Vagina (tissue), 2 donors: ENCODE measurements around the gene CAPZA1. TPM values are rescaled to one million over a fixed set of nuclear protein-coding genes. Genes with fewer than 3 reads are reported as not detected.

Experiments
- DNase-seq, 2 donors: peaks; one replicate each; pipeline ENCODE4 v3.0.0-alpha.2; 2017; ENCODE audit errors: extremely low spot score in 2 of 2
- H3K27ac ChIP-seq: fragments of 200-600 bp; sonication (generic); one replicate; pipeline ENCODE4 v1.5.1; 2019
- H3K27me3 ChIP-seq: fragments of 200-600 bp; sonication (generic); one replicate; pipeline ENCODE4 v1.5.1; 2019
- H3K36me3 ChIP-seq, 2 donors: fragments of 200-600 bp; sonication (generic); one replicate each; pipeline ENCODE4 v1.5.1; 2017 to 2019
- H3K4me1 ChIP-seq: fragments of 200-600 bp; sonication (generic); one replicate; pipeline ENCODE4 v1.5.1; 2019
- H3K4me3 ChIP-seq, 2 donors: fragments of 200-600 bp; sonication (generic); 1 replicate in 1 of 2; 2 replicates in 1 of 2; pipeline ENCODE4 v1.5.1; 2016 to 2019
- H3K9me3 ChIP-seq: fragments of 200-600 bp; sonication (generic); one replicate; pipeline ENCODE4 v1.5.1; 2019
- CTCF ChIP-seq, 3 experiments: fragments of 450-650 bp in 2 of 3; fragments of 200-600 bp in 1 of 3; sonication (generic) in 1 of 3; IDR thresholded peaks; one replicate each; pipeline ENCODE4 v1.5.1; 2017 to 2019; ENCODE audit warnings: antibody characterized with exemption in 3 of 3, mild to moderate bottlenecking in 2 of 3, moderate library complexity in 2 of 3
- POLR2A ChIP-seq, 2 donors: fragments of 450-650 bp; IDR thresholded peaks; one replicate each; pipeline ENCODE4 v1.6.1; 2017; ENCODE audit warnings: antibody characterized with exemption in 2 of 2, mild to moderate bottlenecking in 2 of 2, moderate library complexity in 2 of 2
- POLR2AphosphoS5 ChIP-seq, 2 donors: sonication (generic); formaldehyde crosslinking; IDR thresholded peaks; one replicate each; pipeline ENCODE4 v1.9.0; 2017; ENCODE audit warnings: antibody characterized with exemption in 2 of 2, mild to moderate bottlenecking in 2 of 2, low read depth in 1 of 2; ENCODE audit not compliant: insufficient read depth in 1 of 2
- intact Hi-C: fragments of 100-400 bp; cut with DNase I; formaldehyde crosslinking; loops from one replicate; pipeline ENCODE4 v1.15.1; 2023
- total RNA-seq: library from RNA; depleted of rRNA; stranded (reverse); fragments of >200 nt; gene quantifications from one replicate; pipeline ENCODE4 v1.2.3, GENCODE V29; 2016

The CAPZA1 gene
- 126 TPM for total RNA-seq

- intact Hi-C loops: loop anchor here (2.0 kb wide), 1 partner anchor 87 kb away; the partner anchor contains the start of gene RHOC
- peaks cover 57% of the 10 kb centered on the region for H3K4me1 ChIP-seq
- H3K4me3 ChIP-seq: peak within 1 kb of the TSS; percentile 97 to 98
- H3K9me3 ChIP-seq: no peaks in the 10 kb centered on the region
- peak in 1 of 2 donors; percentile 93 for DNase-seq
- peak within 1 kb of the TSS; percentile 99 for H3K27ac ChIP-seq
- H3K36me3 ChIP-seq: no peaks in the 10 kb centered on the region
- H3K27me3 ChIP-seq: no peaks in the 10 kb centered on the region
- peak; percentile 83 to 97 for TF ChIP-seq POLR2AphosphoS5 (IDR thresholded peaks at IDR 0.05; ENCODE audit: insufficient read depth in 1 of 2, low read depth in 1 of 2)
- TF ChIP-seq POLR2A (IDR thresholded peaks at IDR 0.05): peak in 1 of 2 donors; percentile 83
- no peak for TF ChIP-seq CTCF (IDR thresholded peaks at IDR 0.05)
These were observed at the start of gene CAPZA1 for GRCh38 chr1:112619518-112620376. CAPZA1 (plus strand) TSS chr1:112619832; CDS start chr1:112619845, 13 bp downstream.

- TF ChIP-seq POLR2AphosphoS5 (IDR thresholded peaks at IDR 0.05; ENCODE audit: insufficient read depth in 1 of 2, low read depth in 1 of 2) (no peak), POLR2A (IDR thresholded peaks at IDR 0.05) (no peak), CTCF (IDR thresholded peaks at IDR 0.05) (no peak)
These were observed 44.4 kb upstream of the CAPZA1 start for GRCh38 chr1:112575154-112575804.

GRCh38 chr1:112576240-112576639, 43.4 kb upstream of the CAPZA1 start:
- intact Hi-C loops: no loop called here
- no peak overlapping the region for H3K4me3 ChIP-seq

More at GRCh38 chr1:112575154-112575804, 44.4 kb upstream of the CAPZA1 start:
- Histone ChIP-seq H3K27me3 (no peaks in the 10 kb centered on the region), H3K36me3 (peaks cover 0 to 40% of the 10 kb centered on the region in 2 donors), H3K4me1 (no peaks in the 10 kb centered on the region), H3K27ac (no peak overlapping the region), H3K9me3 (no peaks in the 10 kb centered on the region), H3K4me3 (no peak overlapping the region)
- no peak for DNase-seq
- intact Hi-C loops: no loop called here

GRCh38 chr1:112579801-112580510, 39.7 kb upstream of the CAPZA1 start:
- no peaks in the 10 kb centered on the region for H3K27me3 ChIP-seq
- peaks cover 0 to 16% of the 10 kb centered on the region in 2 donors for H3K36me3 ChIP-seq
- TF ChIP-seq POLR2A (IDR thresholded peaks at IDR 0.05): no peak
- TF ChIP-seq CTCF (IDR thresholded peaks at IDR 0.05): no peak
- H3K4me3 ChIP-seq: no peak overlapping the region
- intact Hi-C loops: no loop called here
- H3K9me3 ChIP-seq: no peaks in the 10 kb centered on the region
- DNase-seq: no peak
- H3K27ac ChIP-seq: no peak overlapping the region
- peaks cover 11% of the 10 kb centered on the region for H3K4me1 ChIP-seq

More at GRCh38 chr1:112576240-112576639, 43.4 kb upstream of the CAPZA1 start:
- no peaks in the 10 kb centered on the region for H3K27me3 ChIP-seq
- no peak for DNase-seq
- no peak overlapping the region for H3K27ac ChIP-seq
- TF ChIP-seq POLR2AphosphoS5 (IDR thresholded peaks at IDR 0.05; ENCODE audit: insufficient read depth in 1 of 2, low read depth in 1 of 2) (no peak), POLR2A (IDR thresholded peaks at IDR 0.05) (no peak), CTCF (IDR thresholded peaks at IDR 0.05) (no peak)
- H3K36me3 ChIP-seq: peaks cover 0 to 38% of the 10 kb centered on the region in 2 donors
- H3K4me1 ChIP-seq: no peaks in the 10 kb centered on the region
- H3K9me3 ChIP-seq: no peaks in the 10 kb centered on the region
